Body of pancreas (tissue), 4 donors: Measurements from ENCODE around the gene NECAP2. TPM values are rescaled to one million over a fixed set of nuclear protein-coding genes. Genes with fewer than 3 reads are reported as not detected.

Experiments used
- ATAC-seq: fragments of 150-250 bp; one replicate; pipeline ENCODE4 v1.9.1; 2016
- DNase-seq, 4 donors: peaks; one replicate each; pipeline ENCODE4 v3.0.0-alpha.2; 2019
- H3K27ac ChIP-seq, 4 donors: fragments of 200-600 bp; sonication (generic); 1 replicate in 3 of 4; 2 replicates in 1 of 4; pipeline versions ENCODE4 v1.5.1 to v1.6.1; 2016 to 2019; ENCODE audit warnings: mild to moderate bottlenecking in 1 of 4, mixed read lengths in 1 of 4, moderate library complexity in 1 of 4
- H3K27me3 ChIP-seq, 2 donors: fragments of 200-600 bp; sonication (generic); one replicate each; pipeline ENCODE4 v1.6.0; 2016; ENCODE audit warnings: mild to moderate bottlenecking in 1 of 2
- H3K36me3 ChIP-seq, 2 donors: fragments of 200-600 bp; sonication (generic); replicated peaks in 1 of 2; 2 replicates each; pipeline ENCODE4 v1.5.1; 2016; ENCODE audit warnings: low read depth in 2 of 2; ENCODE audit not compliant: insufficient read depth in 1 of 2
- H3K4me1 ChIP-seq: fragments of 200-600 bp; sonication (generic); one replicate; pipeline ENCODE4 v1.6.0; 2016
- H3K4me3 ChIP-seq, 2 donors: fragments of 200-600 bp; sonication (generic); 1 replicate in 1 of 2; 2 replicates in 1 of 2; pipeline ENCODE4 v1.5.1; 2016 to 2019
- H3K9me3 ChIP-seq, 3 donors: fragments of 200-600 bp; sonication (generic); 1 replicate in 2 of 3; 2 replicates in 1 of 3; pipeline ENCODE4 v1.5.1; 2016
- POLR2A ChIP-seq, 3 donors: fragments of 450-650 bp; IDR thresholded peaks; one replicate each; pipeline ENCODE4 v1.6.1; 2016; ENCODE audit warnings: antibody characterized with exemption in 3 of 3, mild to moderate bottlenecking in 2 of 3
- WGBS, 2 donors: methylation state at CpG; one replicate each; pipeline ENCODE4 v1.1.5; 2017; 5-methylcytosine and 5-hydroxymethylcytosine counted together
- intact Hi-C: fragments of 100-400 bp; cut with DNase I; formaldehyde crosslinking; loops from one replicate; pipeline ENCODE4 v1.15.1; 2023
- total RNA-seq, 2 donors: library from RNA; depleted of rRNA; stranded (reverse); fragments of >200 nt; gene quantifications; one replicate each; pipeline ENCODE4 v1.1.0, GENCODE V29; 2016
- TF ChIP-seq, protein P1 (sequence below), 7 experiments: fragments of 450-650 bp in 4 of 7; fragments of 200-600 bp in 3 of 7; sonication (generic) in 3 of 7; IDR thresholded peaks; one replicate each; pipeline ENCODE4 v1.5.1; 2016 to 2019; ENCODE audit warnings: antibody characterized with exemption in 7 of 7

The NECAP2 gene
- total RNA-seq, 2 donors from 2014 or later = 28.3 to 31.9 TPM

DNA sequence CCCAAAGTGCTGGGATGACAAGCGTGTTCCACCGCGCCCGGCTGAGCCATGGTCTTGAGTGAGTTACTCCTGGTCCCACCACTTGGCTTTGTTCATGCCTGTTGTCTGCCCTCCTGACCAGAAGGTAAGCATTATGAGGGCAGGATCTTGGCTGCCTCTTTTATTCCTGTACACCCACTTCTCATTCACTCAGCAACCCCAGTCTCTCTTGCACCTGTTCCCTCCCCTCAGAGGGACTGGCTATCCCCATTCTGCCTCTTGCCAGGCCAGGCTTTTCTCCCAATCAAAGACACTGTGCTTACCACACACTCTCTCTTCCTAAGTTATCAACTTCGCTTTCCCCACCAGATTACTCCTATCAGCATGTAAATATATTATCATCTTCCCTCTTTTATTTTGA is 29.7 kb upstream of the NECAP2 start:
- no peaks in the 10 kb centered on the region for H3K4me1 ChIP-seq
- no peaks in the 10 kb centered on the region for H3K27me3 ChIP-seq
- TF ChIP-seq, protein P1, sequence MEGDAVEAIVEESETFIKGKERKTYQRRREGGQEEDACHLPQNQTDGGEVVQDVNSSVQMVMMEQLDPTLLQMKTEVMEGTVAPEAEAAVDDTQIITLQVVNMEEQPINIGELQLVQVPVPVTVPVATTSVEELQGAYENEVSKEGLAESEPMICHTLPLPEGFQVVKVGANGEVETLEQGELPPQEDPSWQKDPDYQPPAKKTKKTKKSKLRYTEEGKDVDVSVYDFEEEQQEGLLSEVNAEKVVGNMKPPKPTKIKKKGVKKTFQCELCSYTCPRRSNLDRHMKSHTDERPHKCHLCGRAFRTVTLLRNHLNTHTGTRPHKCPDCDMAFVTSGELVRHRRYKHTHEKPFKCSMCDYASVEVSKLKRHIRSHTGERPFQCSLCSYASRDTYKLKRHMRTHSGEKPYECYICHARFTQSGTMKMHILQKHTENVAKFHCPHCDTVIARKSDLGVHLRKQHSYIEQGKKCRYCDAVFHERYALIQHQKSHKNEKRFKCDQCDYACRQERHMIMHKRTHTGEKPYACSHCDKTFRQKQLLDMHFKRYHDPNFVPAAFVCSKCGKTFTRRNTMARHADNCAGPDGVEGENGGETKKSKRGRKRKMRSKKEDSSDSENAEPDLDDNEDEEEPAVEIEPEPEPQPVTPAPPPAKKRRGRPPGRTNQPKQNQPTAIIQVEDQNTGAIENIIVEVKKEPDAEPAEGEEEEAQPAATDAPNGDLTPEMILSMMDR (IDR thresholded peaks at IDR 0.05) = no peak
- no peak for TF ChIP-seq POLR2A (IDR thresholded peaks at IDR 0.05)
- 91 to 93% methylated on average over 5 of the region's 5 CpGs for WGBS, 2 donors
- ATAC-seq (no peak), DNase-seq (no peak)
- intact Hi-C loops = no loop called here
- H3K36me3 ChIP-seq = no peaks in the 10 kb centered on the region
- H3K9me3 ChIP-seq = no peaks in the 10 kb centered on the region
- H3K4me3 ChIP-seq = no peak overlapping the region
- H3K27ac ChIP-seq = no peak overlapping the region

DNA sequence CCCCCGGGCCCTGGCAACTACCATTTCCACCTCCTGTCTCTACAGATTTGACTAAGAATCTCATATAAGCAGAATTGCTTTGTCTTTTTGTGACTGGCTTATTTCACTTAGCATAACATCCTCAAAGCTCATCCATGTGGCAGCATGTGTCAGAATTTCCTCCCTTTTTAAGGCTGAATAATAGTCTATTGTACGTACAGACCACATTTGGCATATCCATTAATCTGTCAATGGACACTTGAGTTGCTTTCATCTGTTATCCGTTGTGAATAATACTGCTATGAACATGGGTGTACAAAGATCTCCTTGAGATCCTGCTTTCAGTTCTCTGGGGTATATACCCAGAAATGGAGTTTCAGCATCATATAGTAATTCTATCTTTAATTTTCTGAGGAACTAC is 27.3 kb upstream of the NECAP2 start:
- Histone ChIP-seq H3K4me3 (no peak overlapping the region), H3K27me3 (no peaks in the 10 kb centered on the region), H3K36me3 (no peaks in the 10 kb centered on the region), H3K4me1 (no peaks in the 10 kb centered on the region), H3K9me3 (no peaks in the 10 kb centered on the region), H3K27ac (no peak overlapping the region)
- intact Hi-C loops = no loop called here
- no peak for TF ChIP-seq POLR2A (IDR thresholded peaks at IDR 0.05)
- TF ChIP-seq, protein P1 (IDR thresholded peaks at IDR 0.05) = no peak
- ATAC-seq (no peak), DNase-seq (no peak)
- 82 to 90% methylated on average over 3 of the region's 3 CpGs for WGBS, 2 donors

DNA sequence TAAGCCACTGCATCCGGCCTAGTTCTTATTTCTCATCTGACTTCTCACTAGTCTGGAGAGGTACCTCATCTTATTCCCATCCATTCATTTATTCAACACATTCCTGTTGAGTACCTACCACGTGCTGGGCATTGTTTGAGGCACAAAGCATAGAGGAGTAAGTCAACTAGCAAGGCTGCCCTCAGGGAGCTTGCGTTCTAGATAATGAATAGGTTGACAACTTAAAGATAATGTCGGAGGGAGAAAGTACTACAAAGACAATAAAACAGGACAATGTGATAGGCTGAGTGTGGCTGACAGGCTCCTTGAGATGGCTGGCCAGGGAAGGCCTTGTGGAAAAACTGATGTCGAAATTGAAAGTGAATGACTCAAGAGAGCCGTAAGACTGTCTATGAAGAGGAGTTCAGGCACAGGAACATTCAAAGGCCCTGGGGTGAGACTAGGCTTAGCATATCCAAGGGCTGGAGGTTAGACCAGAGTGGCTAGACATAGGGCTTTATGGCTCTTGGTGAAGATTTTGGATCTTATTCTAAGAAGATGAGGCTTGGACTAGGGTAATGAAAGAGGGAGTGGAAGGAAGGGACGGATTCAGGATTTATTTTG is 21.6 kb upstream of the NECAP2 start:
- intact Hi-C loops = no loop called here
- DNase-seq (no peak), ATAC-seq (no peak)
- Histone ChIP-seq H3K27me3 (no peaks in the 10 kb centered on the region), H3K9me3 (no peaks in the 10 kb centered on the region), H3K27ac (no peak overlapping the region), H3K36me3 (no peaks in the 10 kb centered on the region), H3K4me1 (no peaks in the 10 kb centered on the region), H3K4me3 (no peak overlapping the region)
- WGBS, 2 donors = 79 to 85% methylated on average over 7 of the region's 7 CpGs
- TF ChIP-seq, protein P1 (IDR thresholded peaks at IDR 0.05) = no peak
- TF ChIP-seq POLR2A (IDR thresholded peaks at IDR 0.05) = no peak

DNA sequence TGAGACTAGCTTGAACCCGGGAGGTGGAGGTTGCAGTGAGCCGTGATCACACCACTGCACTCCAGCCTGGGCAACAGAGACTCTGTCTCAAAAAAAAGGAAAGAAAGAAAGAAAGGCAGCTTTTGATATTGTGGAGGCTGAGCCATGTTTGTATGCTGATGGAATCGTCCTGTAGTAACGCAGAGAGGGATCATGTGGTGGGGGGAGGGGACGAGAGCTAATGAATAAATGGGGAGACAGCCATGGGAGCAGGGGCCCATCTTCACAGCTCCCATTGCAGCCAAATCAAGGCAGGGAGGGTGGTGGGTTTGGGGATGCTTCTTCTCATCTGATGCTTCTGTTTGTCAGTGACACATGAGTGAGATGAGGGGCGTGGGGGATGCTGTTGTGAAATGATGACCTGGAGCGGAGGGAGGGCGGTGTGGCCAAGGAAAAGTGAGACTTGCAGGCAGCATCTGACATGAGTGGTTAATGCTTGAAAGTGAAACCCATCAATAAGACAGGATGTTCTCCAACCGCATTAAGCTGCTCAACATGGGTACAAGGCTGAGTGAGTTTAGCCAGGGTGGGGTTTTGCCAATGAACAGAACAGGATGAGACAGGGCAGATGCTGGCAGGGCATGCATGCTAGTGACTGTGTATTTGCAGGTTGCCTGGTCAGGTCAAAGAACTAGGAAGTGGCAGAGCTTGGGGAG is 20.0 kb upstream of the NECAP2 start:
- H3K9me3 ChIP-seq = no peaks in the 10 kb centered on the region
- ATAC-seq (no peak), DNase-seq (no peak)
- no peaks in the 10 kb centered on the region for H3K36me3 ChIP-seq
- H3K27me3 ChIP-seq = no peaks in the 10 kb centered on the region
- TF ChIP-seq, protein P1 (IDR thresholded peaks at IDR 0.05) = no peak
- TF ChIP-seq POLR2A (IDR thresholded peaks at IDR 0.05) = no peak
- intact Hi-C loops = no loop called here
- no peak overlapping the region for H3K4me3 ChIP-seq
- no peaks in the 10 kb centered on the region for H3K4me1 ChIP-seq
- 59 to 61% methylated on average over 8 to 9 of the region's 9 CpGs for WGBS, 2 donors
- H3K27ac ChIP-seq = no peak overlapping the region

DNA sequence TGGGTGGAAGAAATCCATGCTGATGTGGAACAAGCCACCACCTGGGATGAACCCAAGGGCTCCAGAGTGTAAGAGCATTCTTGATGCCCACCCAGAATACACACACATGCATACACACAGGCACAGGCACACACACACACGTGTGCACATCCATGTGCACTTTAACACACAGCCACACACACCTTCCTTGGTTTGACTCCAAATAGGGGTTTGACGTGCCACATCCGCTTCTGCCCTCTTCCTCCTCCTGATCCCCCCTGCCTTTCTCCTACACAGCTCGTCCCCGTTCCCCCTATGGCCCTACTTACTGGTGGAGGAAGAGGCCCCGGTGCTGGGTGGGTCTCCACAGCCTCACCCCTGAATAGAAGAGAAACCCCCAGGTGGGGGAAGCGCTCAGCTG is 19.3 kb upstream of the NECAP2 start:
- WGBS, 2 donors = 61 to 62% methylated on average over 7 of the region's 7 CpGs
- ATAC-seq = no peak

More for the DNA sequence above, 19.3 kb upstream of the NECAP2 start:
- H3K4me3 ChIP-seq = no peak overlapping the region
- H3K27me3 ChIP-seq = no peaks in the 10 kb centered on the region
- no peaks in the 10 kb centered on the region for H3K4me1 ChIP-seq
- H3K27ac ChIP-seq = no peak overlapping the region
- no peaks in the 10 kb centered on the region for H3K36me3 ChIP-seq
- intact Hi-C loops = no loop called here
- DNase-seq = no peak
- no peaks in the 10 kb centered on the region for H3K9me3 ChIP-seq
- TF ChIP-seq, protein P1 (IDR thresholded peaks at IDR 0.05) = no peak
